HCT116 (cell line): ENCODE data around the gene ELFN2. TPM values are rescaled to one million over a fixed set of nuclear protein-coding genes. Genes with fewer than 3 reads are reported as not detected.

Experiments
- ATAC-seq: fragments of 200-7000 bp; cut with Tn5 transposase; 2 replicates; pipeline ENCODE4 v1.9.1; 2020; ENCODE audit warnings: mild to moderate bottlenecking, moderate library complexity
- BruUV-seq: library from RNA; stranded (reverse); fragments of 400-500 nt; replicated peaks from 2 replicates; lab custom pipeline; 2021; lab: Mats Ljungman, UMichigan
- CTCF ChIA-PET: fragments of 300-600 bp; sonication (Branson Sonifier 250); formaldehyde crosslinking; loops from one replicate; lab custom pipeline; 2021; ENCODE audit warnings: antibody characterized with exemption; lab: Charles Lee
- POLR2A ChIA-PET: fragments of 300-600, 350-600 bp; sonication (Branson Sonifier 250); formaldehyde crosslinking; loops from one replicate; lab custom pipeline; 2021; ENCODE audit warnings: antibody characterized with exemption; lab: Charles Lee
- RAD21 ChIA-PET, 2 experiments: fragments of 300-600 bp; sonication (Branson Sonifier 250); formaldehyde crosslinking; loops; one replicate each; lab custom pipeline; 2023; ENCODE audit warnings: low total read pairs in 2 of 2; ENCODE audit not compliant: uncharacterized antibody in 2 of 2, unreplicated experiment in 2 of 2, low non-redundant PET in 1 of 2; lab: Charles Lee
- DNase-seq: peaks from one replicate; pipeline ENCODE4 v3.0.0-alpha.2; 2010; ENCODE audit warnings: low read depth, low spot score
- H2AFZ ChIP-seq: fragments of 200-600 bp; shearing (Covaris generic), sonication (generic); 2 replicates; pipeline ENCODE4 v1.6.1; 2017; ENCODE audit warnings: low read depth, mixed run types, mixed read lengths, antibody characterized with exemption, low read length; ENCODE audit not compliant: poor library complexity, severe bottlenecking
- H3K27ac ChIP-seq: 2 replicates; pipeline ENCODE4 v1.5.1; 2012; ENCODE audit warnings: low read depth, low read length
- H3K27me3 ChIP-seq: fragments of 200-600 bp; sonication (generic); 2 replicates; pipeline ENCODE4 v1.6.1; 2016; ENCODE audit warnings: mixed run types, low read length, mixed read lengths; ENCODE audit not compliant: insufficient read depth
- H3K36me3 ChIP-seq, 2 experiments: fragments of 200-500 bp in 1 of 2; fragments of 200-600 bp in 1 of 2; sonication (Bioruptor generic) in 1 of 2; sonication (generic) in 1 of 2; 2 replicates each; pipeline versions ENCODE4 v1.5.1 to v1.6.1; 2014 to 2016; ENCODE audit warnings: low read length in 2 of 2, inconsistent platforms in 1 of 2, mixed read lengths in 1 of 2, mixed run types in 1 of 2; ENCODE audit not compliant: insufficient read depth in 2 of 2, control insufficient read depth in 1 of 2
- H3K4me1 ChIP-seq, 2 experiments: fragments of 200-600 bp in 1 of 2; sonication (generic) in 1 of 2; 2 replicates each; pipeline versions ENCODE4 v1.5.1 to v1.6.1; 2012 to 2017; ENCODE audit warnings: low read length in 2 of 2, inconsistent platforms in 1 of 2, mild to moderate bottlenecking in 1 of 2, mixed read lengths in 1 of 2, mixed run types in 1 of 2, moderate library complexity in 1 of 2; ENCODE audit not compliant: insufficient read depth in 2 of 2, control insufficient read depth in 1 of 2
- H3K4me2 ChIP-seq: fragments of 200-600 bp; sonication (generic); 2 replicates; pipeline ENCODE4 v1.6.1; 2017; ENCODE audit warnings: mixed run types, low read length, mixed read lengths
- H3K4me3 ChIP-seq, 2 experiments: fragments of 200-600 bp in 1 of 2; sonication (generic) in 1 of 2; replicated peaks in 1 of 2; 2 replicates each; pipeline ENCODE4 v1.5.1; 2011 to 2016; ENCODE audit warnings: low read length in 2 of 2, control low read depth in 1 of 2, low read depth in 1 of 2, mild to moderate bottlenecking in 1 of 2, mixed read lengths in 1 of 2, mixed run types in 1 of 2
- H3K79me2 ChIP-seq: fragments of 200-600 bp; sonication (generic); 2 replicates; pipeline ENCODE4 v1.6.1; 2017; ENCODE audit warnings: mild to moderate bottlenecking, mixed run types, low read length, moderate library complexity, mixed read lengths; ENCODE audit not compliant: insufficient read depth
- H3K9ac ChIP-seq: fragments of 200-600 bp; sonication (generic); 2 replicates; pipeline ENCODE4 v1.6.1; 2016; ENCODE audit warnings: low read length, mixed read lengths
- H3K9me2 ChIP-seq: fragments of 200-600 bp; sonication (generic), shearing (Covaris generic); 2 replicates; pipeline ENCODE4 v1.6.1; 2017; ENCODE audit warnings: mixed run types, mild to moderate bottlenecking, moderate library complexity; ENCODE audit not compliant: insufficient read depth
- H3K9me3 ChIP-seq, 2 experiments: fragments of 200-500 bp in 1 of 2; fragments of 200-600 bp in 1 of 2; sonication (Bioruptor generic) in 1 of 2; sonication (generic) in 1 of 2; 2 replicates each; pipeline ENCODE4 v1.6.1; 2014 to 2017; ENCODE audit warnings: low read length in 2 of 2, mixed read lengths in 2 of 2, inconsistent platforms in 1 of 2, low read depth in 1 of 2, mild to moderate bottlenecking in 1 of 2, mixed run types in 1 of 2, moderate library complexity in 1 of 2; ENCODE audit not compliant: control insufficient read depth in 1 of 2, insufficient read depth in 1 of 2
- H4K20me1 ChIP-seq: fragments of 200-600 bp; sonication (generic), shearing (Covaris generic); 2 replicates; pipeline ENCODE4 v1.6.1; 2017; ENCODE audit warnings: mixed run types, mild to moderate bottlenecking, moderate library complexity; ENCODE audit not compliant: insufficient read depth
- CBX3 ChIP-seq: IDR thresholded peaks from 2 replicates; pipeline ENCODE4 v1.6.1; 2012; ENCODE audit warnings: low read depth
- CEBPB ChIP-seq: IDR thresholded peaks from 2 replicates; pipeline ENCODE4 v1.6.1; 2012; ENCODE audit warnings: low read depth
- EGR1 ChIP-seq: IDR thresholded peaks from 2 replicates; pipeline ENCODE4 v1.6.1; 2012; ENCODE audit warnings: low read depth
- ELF1 ChIP-seq: IDR thresholded peaks from 2 replicates; pipeline ENCODE4 v1.6.1; 2012; ENCODE audit warnings: low read depth, borderline replicate concordance
- EZH2 ChIP-seq: fragments of 200-600 bp; sonication (generic); IDR thresholded peaks from 2 replicates; pipeline ENCODE4 v1.6.1; 2017; ENCODE audit warnings: antibody characterized with exemption, mixed run types
- JUND ChIP-seq: IDR thresholded peaks from 2 replicates; pipeline ENCODE4 v1.6.1; 2012
- POLR2A ChIP-seq: IDR thresholded peaks from 2 replicates; pipeline ENCODE4 v1.7.0; 2011; ENCODE audit warnings: borderline replicate concordance; ENCODE audit not compliant: insufficient read depth, insufficient read length; ENCODE audit errors: extremely low read depth
- RAD21 ChIP-seq: IDR thresholded peaks from 2 replicates; pipeline ENCODE4 v1.6.1; 2012; ENCODE audit warnings: low read depth, mild to moderate bottlenecking
- SIN3A ChIP-seq: IDR thresholded peaks from 2 replicates; pipeline ENCODE4 v1.6.1; 2012; ENCODE audit warnings: low read depth
- TCF7L2 ChIP-seq: IDR thresholded peaks from 2 replicates; pipeline ENCODE4 v1.7.0; 2011; ENCODE audit warnings: borderline replicate concordance, inconsistent platforms; ENCODE audit not compliant: insufficient read depth, insufficient read length; ENCODE audit errors: extremely low read depth
- YY1 ChIP-seq: IDR thresholded peaks from 2 replicates; pipeline ENCODE4 v1.6.1; 2011; ENCODE audit warnings: low read length, low read depth, moderate library complexity, mild to moderate bottlenecking; ENCODE audit not compliant: insufficient replicate concordance; ENCODE audit errors: extremely low read depth
- ZFX ChIP-seq: fragments of 450-650 bp; IDR thresholded peaks from 2 replicates; pipeline ENCODE4 v1.6.1; 2017
- intact Hi-C: fragments of 100-400 bp; cut with micrococcal nuclease; formaldehyde crosslinking; loops from 2 replicates; pipeline ENCODE4 v1.10.0; 2022
- total RNA-seq: library from RNA; stranded (reverse); gene quantifications from one replicate; pipeline ENCODE4 v1.2.1, GENCODE V29; 2021; ENCODE audit not compliant: unreplicated experiment
- TF ChIP-seq, protein P1 (sequence below), 3 experiments: fragments of 200-600 bp in 1 of 3; sonication (generic) in 1 of 3; IDR thresholded peaks in 2 of 3; conservative IDR thresholded peaks in 1 of 3; 2 replicates each; pipeline ENCODE4 v1.5.1; 2012 to 2017; ENCODE audit warnings: low read depth in 2 of 3, low read length in 2 of 3, antibody characterized with exemption in 1 of 3, borderline replicate concordance in 1 of 3, control low read depth in 1 of 3, mild to moderate bottlenecking in 1 of 3, mixed read lengths in 1 of 3, mixed run types in 1 of 3, moderate library complexity in 1 of 3; ENCODE audit not compliant: insufficient read depth in 1 of 3
- TF ChIP-seq, protein P2 (sequence below): IDR thresholded peaks from 2 replicates; pipeline ENCODE4 v1.6.1; 2012
- TF ChIP-seq, protein P3 (sequence below): IDR thresholded peaks from 2 replicates; pipeline ENCODE4 v1.6.1; 2012

The ELFN2 gene
- total RNA-seq, 1 experiment from 2014 or later = 45.4 TPM

DNA sequence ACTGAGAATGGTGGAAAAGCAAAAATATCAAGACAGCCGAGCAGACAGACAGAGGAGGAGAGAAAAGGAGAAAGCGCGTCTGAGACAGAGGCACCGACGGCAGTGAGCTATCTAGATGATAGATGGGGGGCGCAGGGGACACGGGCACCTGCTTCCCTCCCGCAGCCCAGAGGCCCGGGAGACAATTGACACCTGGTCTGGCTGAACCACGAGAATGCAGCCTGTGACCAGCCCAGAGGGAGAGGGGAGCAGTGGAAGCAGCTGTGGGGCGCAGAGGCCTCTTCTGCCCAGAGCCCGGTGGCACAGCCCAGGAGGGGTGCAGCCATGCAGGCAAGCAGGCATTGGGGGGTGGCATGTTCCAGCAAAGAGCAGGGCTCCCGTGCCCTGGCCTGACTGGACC lies 48.2 kb downstream of the ELFN2 start (continued):
- TF ChIP-seq, protein P1, sequence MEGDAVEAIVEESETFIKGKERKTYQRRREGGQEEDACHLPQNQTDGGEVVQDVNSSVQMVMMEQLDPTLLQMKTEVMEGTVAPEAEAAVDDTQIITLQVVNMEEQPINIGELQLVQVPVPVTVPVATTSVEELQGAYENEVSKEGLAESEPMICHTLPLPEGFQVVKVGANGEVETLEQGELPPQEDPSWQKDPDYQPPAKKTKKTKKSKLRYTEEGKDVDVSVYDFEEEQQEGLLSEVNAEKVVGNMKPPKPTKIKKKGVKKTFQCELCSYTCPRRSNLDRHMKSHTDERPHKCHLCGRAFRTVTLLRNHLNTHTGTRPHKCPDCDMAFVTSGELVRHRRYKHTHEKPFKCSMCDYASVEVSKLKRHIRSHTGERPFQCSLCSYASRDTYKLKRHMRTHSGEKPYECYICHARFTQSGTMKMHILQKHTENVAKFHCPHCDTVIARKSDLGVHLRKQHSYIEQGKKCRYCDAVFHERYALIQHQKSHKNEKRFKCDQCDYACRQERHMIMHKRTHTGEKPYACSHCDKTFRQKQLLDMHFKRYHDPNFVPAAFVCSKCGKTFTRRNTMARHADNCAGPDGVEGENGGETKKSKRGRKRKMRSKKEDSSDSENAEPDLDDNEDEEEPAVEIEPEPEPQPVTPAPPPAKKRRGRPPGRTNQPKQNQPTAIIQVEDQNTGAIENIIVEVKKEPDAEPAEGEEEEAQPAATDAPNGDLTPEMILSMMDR (IDR thresholded peaks at IDR 0.05 in 2 of 3, conservative IDR thresholded peaks at IDR 0.05 in 1 of 3; ENCODE audit: borderline replicate concordance in 1 of 3, insufficient read depth in 1 of 3, low read depth in 2 of 3, low read length in 2 of 3) = no peak

DNA sequence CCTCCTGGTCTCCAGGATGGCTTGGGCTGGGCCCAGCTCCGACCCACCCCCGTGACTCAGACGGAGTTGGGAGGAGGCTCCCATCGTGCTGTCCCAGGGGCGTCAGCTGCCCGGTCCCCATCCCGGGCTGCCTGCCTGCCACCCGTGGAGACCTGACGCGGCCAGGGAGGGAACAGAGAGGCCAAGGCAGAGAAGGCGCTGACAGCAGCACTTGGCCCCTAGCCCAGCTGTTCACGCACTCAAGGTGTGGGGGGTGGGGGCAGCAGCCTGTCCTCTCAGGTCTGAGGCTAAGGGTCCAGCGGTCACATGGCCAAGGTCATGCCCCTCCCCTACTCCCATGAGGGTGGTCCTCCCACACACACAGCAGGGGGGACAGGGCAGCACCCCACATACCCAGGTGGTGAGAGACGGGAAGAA lies 48.6 kb downstream of the ELFN2 start:
- DNase-seq (no peak), ATAC-seq (peak; percentile 63)
- TF ChIP-seq CBX3 = no peak
- TF ChIP-seq, protein P1 (IDR thresholded peaks at IDR 0.05 in 2 of 3, conservative IDR thresholded peaks at IDR 0.05 in 1 of 3; ENCODE audit: borderline replicate concordance in 1 of 3, insufficient read depth in 1 of 3, low read depth in 2 of 3, low read length in 2 of 3) = no peak
- TF ChIP-seq, protein P2, sequence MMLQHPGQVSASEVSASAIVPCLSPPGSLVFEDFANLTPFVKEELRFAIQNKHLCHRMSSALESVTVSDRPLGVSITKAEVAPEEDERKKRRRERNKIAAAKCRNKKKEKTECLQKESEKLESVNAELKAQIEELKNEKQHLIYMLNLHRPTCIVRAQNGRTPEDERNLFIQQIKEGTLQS = no peak
- TF ChIP-seq EZH2 = no peak
- TF ChIP-seq TCF7L2 = no peak
- no peak for TF ChIP-seq ELF1
- no peak for TF ChIP-seq CEBPB
- no peak for TF ChIP-seq POLR2A
- TF ChIP-seq EGR1 = no peak
- no peak for TF ChIP-seq JUND
- no peak for TF ChIP-seq SIN3A
- TF ChIP-seq RAD21 = no peak
- TF ChIP-seq, protein P3, sequence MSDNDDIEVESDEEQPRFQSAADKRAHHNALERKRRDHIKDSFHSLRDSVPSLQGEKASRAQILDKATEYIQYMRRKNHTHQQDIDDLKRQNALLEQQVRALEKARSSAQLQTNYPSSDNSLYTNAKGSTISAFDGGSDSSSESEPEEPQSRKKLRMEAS = no peak
- no peak for TF ChIP-seq ZFX
- no peak for TF ChIP-seq YY1
- ChIA-PET RAD21 (no interaction called here), POLR2A (no interaction called here), CTCF (no interaction called here)
- Histone ChIP-seq H3K36me3 (no peaks in the 10 kb centered on the region), H3K9me3 (no peaks in the 10 kb centered on the region), H2AFZ (no peak overlapping the region), H3K79me2 (no peaks in the 10 kb centered on the region), H3K27me3 (no peaks in the 10 kb centered on the region), H3K9me2 (no peaks in the 10 kb centered on the region), H3K4me3 (no peak overlapping the region), H3K4me2 (peak overlapping the region; percentile 52), H3K4me1 (peaks cover 0 to 35% of the 10 kb centered on the region in 2 experiments; a peak in 2 of 4 replicates), H3K27ac (peak overlapping the region; percentile 1; the same call in 1 of the 2 replicates), H3K9ac (no peak overlapping the region), H4K20me1 (no peaks in the 10 kb centered on the region)
- BruUV-seq = no TSS peak
- intact Hi-C loops = no loop called here
